K562 (cell line): Measurements from ENCODE around the gene TCF7. TPM values are rescaled to one million over a fixed set of nuclear protein-coding genes. Genes with fewer than 3 reads are reported as not detected.

ENCODE experiments used
- ATAC-seq: fragments of 200-7000 bp; cut with Tn5 transposase; 3 replicates; pipeline ENCODE4 v1.9.1; 2020; ENCODE audit warnings: moderate library complexity
- BruUV-seq: library from RNA; stranded (reverse); fragments of 400-500 nt; replicated peaks from 2 replicates; lab custom pipeline; 2021; lab: Mats Ljungman, UMichigan
- CTCF ChIA-PET: fragments of 300-600 bp; formaldehyde crosslinking; extraction: SDS; loops from one replicate; lab custom pipeline; 2021; ENCODE audit warnings: low intra/inter-chr PET ratio; lab: Yijun Ruan, JAX
- POLR2A ChIA-PET: fragments of 300-600, 350-650 bp; sonication (Branson Sonifier 250); formaldehyde crosslinking; extraction: SDS; loops from one replicate; lab custom pipeline; 2021; ENCODE audit warnings: antibody characterized with exemption, inconsistent platforms; lab: Yijun Ruan, JAX
- DNase-seq, 4 experiments: peaks; one replicate each; pipeline versions ENCODE4 v3.0.0 to v3.0.0-alpha.2; 2011 to 2018; ENCODE audit warnings: low spot score in 3 of 4, mixed read lengths in 3 of 4; ENCODE audit errors: extremely low read depth in 1 of 4
- FAIRE-seq: peaks from 2 replicates; lab custom pipeline; 2011; peaks lifted over from hg19 to GRCh38; lab: Jason Lieb, UNC
- H2AFZ ChIP-seq: 2 replicates; pipeline ENCODE4 v1.6.0; 2011; ENCODE audit warnings: low read depth, low read length, control low read depth, inconsistent platforms
- H3K27ac ChIP-seq: fragments of 200-600 bp; 3 replicates; pipeline ENCODE4 v1.8.0; 2011; ENCODE audit warnings: low read depth, mild to moderate bottlenecking, control low read depth, inconsistent platforms, low read length, moderate library complexity, mixed read lengths; ENCODE audit errors: extremely low read depth
- H3K27me3 ChIP-seq, 2 experiments: fragments of 300-600 bp in 1 of 2; 2 replicates in 1 of 2; 3 replicates in 1 of 2; pipeline versions ENCODE4 v1.6.0 to v1.8.0; 2011; ENCODE audit warnings: inconsistent platforms in 2 of 2, low read length in 2 of 2, mild to moderate bottlenecking in 1 of 2, mixed read lengths in 1 of 2, moderate library complexity in 1 of 2; ENCODE audit not compliant: control insufficient read depth in 2 of 2, insufficient read depth in 2 of 2
- H3K36me3 ChIP-seq: fragments of 300-600 bp; 3 replicates; pipeline ENCODE4 v1.8.0; 2011; ENCODE audit warnings: mild to moderate bottlenecking, low read length, inconsistent platforms; ENCODE audit not compliant: control insufficient read depth, insufficient read depth
- H3K4me1 ChIP-seq, 2 experiments: fragments of 200-600 bp in 1 of 2; replicated peaks in 1 of 2; 2 replicates in 1 of 2; 3 replicates in 1 of 2; pipeline versions ENCODE4 v1.5.1 to v1.8.0; 2011; ENCODE audit warnings: inconsistent platforms in 2 of 2, low read length in 2 of 2, mild to moderate bottlenecking in 1 of 2, mixed read lengths in 1 of 2, moderate library complexity in 1 of 2; ENCODE audit not compliant: control insufficient read depth in 2 of 2, insufficient read depth in 2 of 2
- H3K4me2 ChIP-seq: 2 replicates; pipeline ENCODE4 v1.6.1; 2011; ENCODE audit warnings: low read length, control low read depth, inconsistent platforms, mixed read lengths; ENCODE audit not compliant: insufficient read depth
- H3K4me3 ChIP-seq: fragments of 200-600 bp; sonication (generic), shearing (Covaris generic); 2 replicates; pipeline ENCODE4 v1.5.1; 2016; ENCODE audit warnings: control low read depth, inconsistent platforms
- H3K79me2 ChIP-seq: fragments of 200-600 bp; 3 replicates; pipeline ENCODE4 v1.8.0; 2011; ENCODE audit warnings: low read length, inconsistent platforms; ENCODE audit not compliant: control insufficient read depth, insufficient read depth
- H3K9ac ChIP-seq, 2 experiments: 2 replicates each; pipeline versions ENCODE4 v1.6.0 to v1.6.1; 2011; ENCODE audit warnings: low read depth in 2 of 2, low read length in 2 of 2, control low read depth in 1 of 2, inconsistent platforms in 1 of 2, mild to moderate bottlenecking in 1 of 2, mixed read lengths in 1 of 2; ENCODE audit not compliant: insufficient read depth in 1 of 2
- H3K9me1 ChIP-seq: one replicate; pipeline ENCODE4 v1.6.0; 2011; ENCODE audit warnings: inconsistent platforms, mild to moderate bottlenecking, low read length, moderate library complexity; ENCODE audit not compliant: control insufficient read depth, insufficient read depth
- H3K9me3 ChIP-seq: replicated peaks from 2 replicates; pipeline ENCODE4 v1.5.1; 2011; ENCODE audit warnings: low read depth, low read length, inconsistent platforms; ENCODE audit not compliant: control insufficient read depth, insufficient read depth
- H4K20me1 ChIP-seq: replicated peaks from 2 replicates; pipeline ENCODE4 v1.6.1; 2011; ENCODE audit warnings: low read length, inconsistent platforms, mixed read lengths; ENCODE audit not compliant: control insufficient read depth, insufficient read depth
- ATF3 ChIP-seq, 2 experiments: fragments of 450-650 bp in 1 of 2; sonication (generic) in 1 of 2; formaldehyde crosslinking in 1 of 2; IDR thresholded peaks in 1 of 2; conservative IDR thresholded peaks in 1 of 2; 2 replicates each; pipeline versions ENCODE4 v1.6.1 to v1.8.1; 2016 to 2023; ENCODE audit warnings: mild to moderate bottlenecking in 2 of 2, moderate library complexity in 2 of 2, inconsistent platforms in 1 of 2, missing genetic modification reagents in 1 of 2
- ATF6 ChIP-seq: sonication (generic); formaldehyde crosslinking; IDR thresholded peaks from 2 replicates; pipeline ENCODE4 v1.4.0; 2020; ENCODE audit warnings: mild to moderate bottlenecking, missing genetic modification reagents
- CREB3L1 ChIP-seq: fragments of 450-650 bp; IDR thresholded peaks from 2 replicates; pipeline ENCODE4 v1.6.1; 2014; ENCODE audit warnings: low read depth, mild to moderate bottlenecking, moderate library complexity, borderline replicate concordance
- E2F5 ChIP-seq: sonication (generic); formaldehyde crosslinking; IDR thresholded peaks from 2 replicates; pipeline ENCODE4 v1.8.0; 2022; ENCODE audit warnings: mild to moderate bottlenecking, missing genetic modification reagents
- HMGXB4 ChIP-seq: sonication (generic); formaldehyde crosslinking; IDR thresholded peaks from 2 replicates; pipeline ENCODE4 v1.8.1; 2023; ENCODE audit warnings: mild to moderate bottlenecking, missing genetic modification reagents
- MAFK ChIP-seq: IDR thresholded peaks from 2 replicates; pipeline ENCODE4 v1.6.1; 2011; ENCODE audit warnings: low read length, improper control_type of control experiment
- PRPF4 ChIP-seq: fragments of 200-400 bp; formaldehyde crosslinking; IDR thresholded peaks from one replicate; pipeline ENCODE4 v1.6.1; 2017; ENCODE audit warnings: low read length, low read depth, mild to moderate bottlenecking; ENCODE audit not compliant: insufficient read depth, poor library complexity, severe bottlenecking
- PURB ChIP-seq: sonication (generic); formaldehyde crosslinking; IDR thresholded peaks from 2 replicates; pipeline ENCODE4 v1.9.0; 2021; ENCODE audit warnings: low read depth, mild to moderate bottlenecking, missing genetic modification reagents
- SREBF1 ChIP-seq: fragments of 150-350 bp; IDR thresholded peaks from 2 replicates; pipeline ENCODE4 v1.6.1; 2014; ENCODE audit warnings: antibody characterized with exemption, low read depth, low read length, borderline replicate concordance
- U2AF2 ChIP-seq: fragments of 200-400 bp; formaldehyde crosslinking; optimal IDR thresholded peaks from 2 replicates; pipeline ENCODE3; 2017; ENCODE audit warnings: low read depth, mild to moderate bottlenecking, low read length
- ZNF766 ChIP-seq: fragments of 200-800 bp; sonication (Bioruptor generic); conservative IDR thresholded peaks from 2 replicates; pipeline ENCODE4 v1.6.1; 2016; ENCODE audit warnings: missing genetic modification characterization, missing compliant biosample characterization
- WGBS: fragments of 100-300 bp; shearing (Covaris generic); methylation state at CpG from one replicate; pipeline ENCODE4 v1.1.6; 2016; ENCODE audit warnings: low coverage, mixed read lengths; ENCODE audit not compliant: insufficient coverage; ENCODE audit errors: missing lambda C conversion rate; 5-methylcytosine and 5-hydroxymethylcytosine counted together
- in situ Hi-C: fragments of 300-500 bp; cut with MboI; formaldehyde crosslinking; loops from 4 replicates; pipeline ENCODE4 v1.15.0; 2018; ENCODE audit warnings: inconsistent platforms, mixed read lengths
- intact Hi-C: fragments of 100-400 bp; cut with micrococcal nuclease; formaldehyde crosslinking; loops from 2 replicates; pipeline ENCODE4 v1.14.2; 2022
- polyA plus RNA-seq, 8 experiments: library from polyadenylated mRNA; depleted of rRNA in 4 of 8; stranded (reverse) in 5 of 8; unstranded in 3 of 8; fragments of >200 nt; fragmentation: Nextera tagmentation in 2 of 8; fragmentation: Illumina TruSeq in 1 of 8; extraction: Ambion mirVana in 2 of 8; extraction: Trizol in 1 of 8; gene quantifications; 2 replicates each; pipeline versions ENCODE4 v1.2.1 to v1.2.3, GENCODE V29; 2011 to 2014; ENCODE audit warnings: inconsistent platforms in 1 of 8, missing spikeins in 1 of 8
- total RNA-seq, 7 experiments: library from RNA; depleted of rRNA in 6 of 7; stranded (reverse); fragments of >200 nt in 6 of 7; fragmentation: Illumina TruSeq in 2 of 7; extraction: Trizol in 2 of 7; gene quantifications; 2 replicates each; pipeline versions ENCODE4 v1.2.1 to v1.2.3, GENCODE V29; 2011 to 2021; ENCODE audit warnings: low replicate concordance in 1 of 7

Gene TCF7
- total and polyA plus RNA-seq, 9 of the 15 experiments (the other 6 are each of a cell fraction or from before 2014, with no cell fraction given), result 1.6 to 14.9 (median 4.2) TPM

- intact Hi-C loops, result no loop called here
- no peak for DNase-seq
- TF ChIP-seq MAFK (no peak), ZNF766 (CRISPR knock-in tag) (no peak), E2F5 (CRISPR knock-in tag) (no peak), PRPF4 (no peak), ATF6 (CRISPR knock-in tag) (no peak), CREB3L1 (no peak), U2AF2 (no peak), SREBF1 (no peak), PURB (CRISPR knock-in tag) (no peak), HMGXB4 (no peak), ATF3 (IDR thresholded peaks at IDR 0.05) (no peak), ATF3 (CRISPR knock-in tag; conservative IDR thresholded peaks at IDR 0.05) (no peak)
Observed at GRCh38 chr5:134133995-134134541, 19.6 kb downstream of the TCF7 start.

More at GRCh38 chr5:134133995-134134541, 19.6 kb downstream of the TCF7 start:
- Histone ChIP-seq H3K36me3 (peaks cover 66% of the 10 kb centered on the region; the same call in 2 of the 3 replicates), H3K9me3 (no peaks in the 10 kb centered on the region), H3K27ac (no peak overlapping the region), H3K4me1 (peaks cover 3 to 21% of the 10 kb centered on the region in 2 experiments; a peak in 3 of 5 replicates), H2AFZ (no peak overlapping the region), H3K9me1 (peaks cover 7% of the 10 kb centered on the region), H4K20me1 (peaks cover 18% of the 10 kb centered on the region), H3K9ac (0 out of 4 replicates have a peak overlapping the region, but pooled peaks of 1 of the 2 experiments have one; percentile 50), H3K79me2 (0 out of 3 replicates have a peak, but pooled peaks cover 4% of the 10 kb centered on the region), H3K4me3 (no peak overlapping the region), H3K4me2 (no peak overlapping the region), H3K27me3 (no peaks in the 10 kb centered on the region)
- in situ Hi-C loops, result no loop called here
- POLR2A ChIA-PET, result interaction anchor here (1.1 to 1.2 kb wide), 2 partner anchors 8 to 10 kb away, joined by 3 to 5 read pairs; no protein-coding TSS in a partner anchor
- no TSS peak for BruUV-seq
- FAIRE-seq, result no peak
- WGBS, result 79% methylated on average over 6 of the region's 6 CpGs
- ATAC-seq, result no peak
- CTCF ChIA-PET, result no interaction called here
